GM19395 (cell line): ENCODE data around the gene ZNF365.

Source experiments
- ATAC-seq: cut with Tn5 transposase; IDR thresholded peaks from one replicate; pipeline ENCODE4 v1.9.1; 2021; ENCODE audit warnings: mild to moderate bottlenecking, moderate library complexity; ENCODE audit not compliant: unreplicated experiment

Gene ZNF365

DNA sequence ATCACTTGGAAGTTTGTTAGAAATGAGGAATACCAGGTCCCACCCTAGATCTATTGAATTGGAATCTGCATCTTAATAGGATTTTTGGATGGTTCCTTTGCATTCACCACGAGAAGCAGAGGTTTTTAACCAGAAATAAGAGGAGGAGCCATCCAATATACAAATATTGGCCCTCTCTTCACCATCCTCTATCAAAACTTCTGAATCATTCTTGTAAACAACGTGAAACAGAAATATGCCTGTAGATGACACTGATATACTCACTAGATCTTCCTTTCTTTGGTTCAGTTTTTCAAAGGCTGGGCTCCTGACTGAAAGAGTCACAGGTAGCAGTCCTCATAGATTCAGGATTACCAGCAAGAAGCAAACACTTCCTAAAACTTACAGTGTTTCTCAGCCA, 39.5 kb downstream of the ZNF365 start:
- no peak for ATAC-seq

DNA sequence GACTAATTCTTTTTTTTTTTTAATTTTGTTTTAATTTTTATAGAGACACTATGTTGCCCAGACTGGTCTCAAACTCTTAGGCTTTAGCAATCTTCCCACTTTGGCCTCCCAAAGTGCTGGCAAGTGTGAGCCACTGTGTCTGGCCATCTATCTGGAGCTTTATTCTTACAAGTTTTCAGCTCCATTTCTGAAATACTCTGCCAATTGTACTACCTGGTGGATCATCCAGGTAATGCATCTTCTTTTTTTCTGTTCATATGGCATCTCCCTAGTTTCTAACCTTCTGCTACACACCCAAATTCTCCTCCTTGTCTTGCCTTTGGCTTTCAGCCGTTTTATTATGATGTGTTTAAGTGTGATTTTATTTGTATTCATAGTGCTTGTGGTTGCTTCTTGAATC, 40.2 kb downstream of the ZNF365 start:
- ATAC-seq: no peak

DNA sequence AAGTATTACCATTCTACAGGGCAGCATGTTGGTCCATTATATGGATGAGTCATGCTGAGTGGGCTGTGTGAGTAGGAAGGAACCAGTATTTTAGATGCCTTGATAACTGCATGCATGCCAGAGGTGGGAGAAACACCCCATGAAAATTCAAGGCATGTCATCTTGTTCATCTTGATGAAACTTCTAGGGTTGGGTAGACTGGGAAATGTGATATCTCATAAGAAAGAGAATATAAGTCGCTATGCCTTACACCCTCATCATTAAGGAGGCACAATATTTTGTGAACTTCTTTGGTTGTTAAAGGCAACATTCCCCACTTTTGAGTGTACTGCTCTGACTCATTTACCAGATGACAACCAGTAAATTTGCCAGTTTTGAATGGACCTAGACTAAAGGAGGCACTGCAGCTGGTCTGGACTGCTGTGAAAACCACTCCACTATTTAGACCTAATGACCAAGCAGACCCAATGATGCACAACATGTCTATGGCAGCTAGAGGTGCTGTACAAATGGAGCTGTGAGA, 48.0 kb downstream of the ZNF365 start:
- no peak for ATAC-seq

DNA sequence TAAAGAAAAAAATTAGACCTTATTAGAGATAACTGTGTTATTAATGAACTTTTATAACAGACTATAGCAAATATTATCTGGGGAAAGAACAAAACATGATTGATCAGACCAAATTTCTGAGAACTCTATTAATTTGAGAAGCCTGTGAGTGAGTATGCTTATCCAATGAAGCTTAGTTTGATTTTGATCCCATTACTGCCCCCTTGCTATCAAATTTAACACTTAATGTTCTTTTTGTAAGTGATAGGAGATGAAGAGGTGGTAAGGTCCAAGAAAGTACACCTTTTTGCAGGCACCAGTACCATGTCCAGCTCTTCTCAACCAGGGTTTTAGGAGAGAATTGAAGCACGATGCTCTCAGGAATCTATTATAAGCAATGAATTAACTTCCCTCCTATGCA, 49.9 kb downstream of the ZNF365 start:
- ATAC-seq: no peak

DNA sequence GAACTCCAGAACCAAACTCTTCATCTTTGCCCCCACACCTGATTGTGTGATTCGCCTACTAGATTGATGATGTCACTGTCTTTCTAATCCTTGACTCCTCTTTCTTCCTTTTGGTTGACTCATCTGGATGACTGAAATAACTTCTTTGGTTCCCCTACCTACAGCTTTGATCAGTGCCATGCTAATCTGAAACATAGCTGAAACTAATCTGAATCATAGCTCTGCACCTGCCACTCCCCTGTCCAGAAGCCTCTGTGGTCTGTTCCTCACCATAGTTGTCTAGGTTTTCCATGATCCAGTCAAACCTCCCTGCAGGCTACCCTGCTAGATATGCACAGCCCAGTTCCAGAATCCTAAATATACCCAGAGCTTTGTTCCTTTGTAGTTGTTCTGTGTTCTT, 51.9 kb downstream of the ZNF365 start:
- no peak for ATAC-seq

DNA sequence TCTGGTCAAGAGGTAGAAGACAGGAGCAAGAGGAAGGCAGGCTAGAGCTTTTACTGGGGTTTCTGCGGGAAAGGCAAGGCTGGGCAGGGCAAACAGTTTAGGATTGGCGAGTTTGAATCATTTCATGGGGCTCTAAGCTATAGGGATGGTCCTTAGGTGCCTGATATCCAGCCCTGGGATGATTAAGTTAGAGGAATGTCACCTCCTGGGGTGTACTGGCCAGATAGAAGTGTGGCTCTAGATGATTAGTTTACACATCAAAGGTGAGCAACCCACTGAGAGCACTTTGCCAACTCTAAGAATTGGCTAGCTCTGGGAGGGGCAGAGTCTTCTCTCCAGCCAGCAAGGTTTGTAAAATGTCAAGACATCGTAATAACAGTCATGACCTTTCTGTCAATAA, 52.4 kb downstream of the ZNF365 start:
- no peak for ATAC-seq

DNA sequence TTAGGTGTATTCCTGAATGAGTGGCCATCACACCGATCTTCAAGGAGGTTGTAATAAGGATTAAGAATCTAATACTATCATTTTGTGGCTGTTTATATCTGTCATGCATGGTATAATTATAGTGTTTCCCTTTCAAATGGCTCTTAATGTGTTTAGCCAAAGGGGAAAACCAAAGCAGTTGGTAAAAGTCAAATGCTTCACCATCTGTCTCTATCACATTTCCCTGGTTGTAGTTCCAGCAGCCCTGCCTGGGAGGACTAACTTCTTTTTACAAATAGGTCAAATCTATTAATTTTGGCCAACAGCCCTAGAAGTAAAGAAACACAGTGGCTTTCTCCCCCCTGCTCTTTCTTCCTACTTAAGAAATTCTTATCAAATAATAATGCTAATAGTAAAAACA, 56.7 kb downstream of the ZNF365 start:
- no peak for ATAC-seq

DNA sequence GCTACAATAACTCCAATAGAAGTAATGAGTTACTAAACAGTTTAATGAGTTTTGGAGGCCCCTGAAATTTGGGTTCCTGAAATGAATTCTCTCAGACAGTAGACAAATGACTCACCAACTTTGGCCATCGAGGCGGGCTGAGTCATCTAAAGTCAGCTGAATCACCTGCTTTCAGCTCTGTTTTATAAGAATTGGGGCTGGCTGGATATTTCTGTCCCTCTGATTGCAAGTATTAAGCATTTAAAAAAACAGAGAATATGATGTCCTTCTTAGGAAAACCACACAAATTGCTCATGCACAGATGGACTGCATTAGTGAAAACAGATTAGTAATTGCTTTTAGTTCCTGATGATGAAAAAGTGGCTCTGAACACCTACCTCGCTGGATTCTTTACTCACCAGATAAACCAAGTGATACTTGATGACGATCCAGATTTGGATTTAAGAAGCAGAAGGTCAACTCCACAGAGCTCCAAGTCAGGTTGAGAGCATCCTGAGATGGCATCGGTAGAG, 59.1 kb downstream of the ZNF365 start:
- peak; percentile 92 for ATAC-seq

DNA sequence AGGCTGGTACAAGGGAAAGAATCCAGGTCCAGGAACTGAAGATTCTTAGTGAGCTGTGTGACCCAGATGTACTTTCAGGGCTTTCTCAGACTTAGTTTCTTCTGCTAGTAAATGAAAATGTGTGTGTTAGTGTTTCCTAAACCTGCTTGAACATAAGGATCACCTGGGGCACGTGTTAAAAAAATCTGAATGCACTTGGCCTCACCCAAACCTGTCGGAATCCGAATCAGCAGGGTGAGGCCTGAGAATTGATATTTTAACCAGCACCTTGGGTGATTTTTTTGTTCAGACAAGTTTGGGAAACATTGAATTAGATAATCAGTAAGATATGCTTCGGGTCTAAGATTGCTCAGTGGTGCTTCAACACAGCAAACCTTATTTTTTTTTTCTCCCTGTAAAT, 59.7 kb downstream of the ZNF365 start:
- no peak for ATAC-seq

DNA sequence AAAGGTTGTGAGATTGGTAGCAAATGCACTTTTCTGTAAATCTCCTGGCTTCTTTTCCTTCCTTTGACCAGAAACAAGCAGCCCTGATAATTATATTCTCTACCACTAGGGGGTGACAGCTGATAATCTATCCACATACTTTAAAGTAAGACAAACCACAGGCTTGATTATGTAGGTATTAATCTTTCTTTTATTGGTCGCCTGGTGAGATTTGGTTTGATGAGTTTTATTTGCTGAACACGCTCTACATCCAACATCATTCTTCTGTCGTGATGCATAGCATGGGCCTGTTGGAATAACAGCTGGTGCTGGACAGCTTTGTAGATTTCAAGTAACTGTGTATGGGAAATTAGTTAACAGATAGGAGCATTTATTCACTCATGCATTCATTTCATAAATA, 63.5 kb downstream of the ZNF365 start:
- peak; percentile 51 for ATAC-seq

DNA sequence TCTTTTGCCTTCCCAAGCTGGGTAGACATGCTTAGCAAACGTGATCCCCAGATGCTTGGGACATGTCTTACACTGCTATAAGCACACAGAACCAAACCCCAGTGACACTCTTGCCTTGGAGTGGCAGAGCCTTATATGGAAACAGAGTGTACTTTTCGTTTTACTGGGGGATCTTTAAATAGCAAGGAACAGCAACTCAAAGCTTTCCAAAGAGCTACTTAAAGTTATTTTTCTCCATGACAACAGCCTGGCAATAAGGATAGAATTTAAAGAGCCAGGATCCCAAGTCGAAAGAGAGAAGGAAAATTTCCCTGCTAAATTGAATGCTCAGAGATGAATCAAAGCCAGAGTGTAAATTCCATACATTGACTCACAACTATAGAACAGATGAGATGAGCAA, 67.8 kb downstream of the ZNF365 start:
- ATAC-seq: no peak

DNA sequence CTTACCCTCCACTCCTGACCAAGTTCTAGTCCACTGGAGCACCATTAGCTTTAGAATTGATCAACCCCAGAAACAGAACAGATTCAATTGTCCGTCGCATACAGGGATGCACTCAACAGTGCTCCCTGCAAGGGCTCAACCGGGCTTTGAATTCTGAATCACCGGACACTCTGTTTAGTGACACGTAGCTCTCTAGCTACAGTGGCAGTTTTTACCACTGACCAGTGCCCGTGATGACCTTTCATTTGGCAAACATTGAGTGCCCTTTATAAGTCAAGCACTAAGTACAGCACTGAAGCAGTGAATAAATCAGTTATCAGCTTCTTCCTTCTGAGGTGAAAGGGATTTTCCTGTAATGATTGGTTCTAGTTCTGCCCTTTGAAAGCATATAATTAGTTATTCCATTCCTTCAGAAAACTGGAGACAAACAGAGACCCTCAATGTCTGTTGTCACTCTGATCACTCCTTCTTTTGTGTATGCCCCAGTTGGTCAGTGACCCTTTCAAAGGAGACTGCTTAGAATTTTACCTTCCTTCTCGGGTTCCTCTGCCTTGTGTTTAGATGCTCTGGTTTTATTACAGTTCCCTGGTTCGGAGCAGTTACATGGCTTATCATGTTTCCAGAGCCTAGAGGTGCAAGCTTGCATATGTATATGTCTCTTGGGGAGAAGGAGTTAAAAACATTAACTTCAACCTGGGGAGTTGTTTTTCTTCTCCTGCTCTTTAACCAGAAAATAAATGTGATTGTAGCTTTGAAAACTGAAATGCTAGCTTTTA, 68.9 kb downstream of the ZNF365 start:
- no peak for ATAC-seq

DNA sequence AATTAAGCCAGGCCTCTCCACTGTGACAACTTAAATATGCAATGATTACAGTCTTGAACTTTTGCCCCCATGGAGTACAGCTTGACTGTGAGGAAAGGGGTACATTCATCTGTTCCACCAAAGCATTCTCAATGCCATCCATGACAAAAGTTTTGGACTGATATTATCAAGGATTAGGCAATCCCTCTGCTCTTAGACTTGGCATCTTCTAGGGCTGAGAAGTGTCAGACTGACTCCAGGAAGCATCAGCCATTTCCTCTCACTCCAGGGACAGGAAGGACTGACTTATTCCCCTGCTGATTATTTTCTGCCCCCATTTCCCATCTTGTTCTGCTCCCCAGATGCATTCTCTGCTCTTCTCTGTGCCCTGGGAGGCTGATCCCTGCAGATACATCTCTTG, 69.7 kb downstream of the ZNF365 start:
- no peak for ATAC-seq

DNA sequence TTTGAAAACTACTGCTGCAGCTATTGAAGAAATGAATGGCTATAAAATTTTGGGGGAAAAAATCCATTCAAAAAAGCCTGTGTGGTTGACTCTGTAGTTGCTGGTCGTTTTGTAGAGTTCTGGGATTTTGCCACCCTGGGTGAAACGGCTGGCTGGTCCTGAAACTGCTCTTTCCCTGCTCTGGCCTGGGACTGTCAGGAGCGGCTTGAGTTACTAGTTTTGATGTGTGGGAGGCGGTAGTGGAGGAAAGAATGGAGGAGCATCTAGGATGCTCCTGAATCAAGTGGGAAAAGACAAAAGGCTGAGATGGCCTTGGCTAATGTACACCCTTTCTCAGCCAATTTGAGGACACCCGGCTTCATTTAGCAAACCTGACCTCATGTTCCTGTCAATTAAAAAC, 72.5 kb downstream of the ZNF365 start:
- no peak for ATAC-seq

DNA sequence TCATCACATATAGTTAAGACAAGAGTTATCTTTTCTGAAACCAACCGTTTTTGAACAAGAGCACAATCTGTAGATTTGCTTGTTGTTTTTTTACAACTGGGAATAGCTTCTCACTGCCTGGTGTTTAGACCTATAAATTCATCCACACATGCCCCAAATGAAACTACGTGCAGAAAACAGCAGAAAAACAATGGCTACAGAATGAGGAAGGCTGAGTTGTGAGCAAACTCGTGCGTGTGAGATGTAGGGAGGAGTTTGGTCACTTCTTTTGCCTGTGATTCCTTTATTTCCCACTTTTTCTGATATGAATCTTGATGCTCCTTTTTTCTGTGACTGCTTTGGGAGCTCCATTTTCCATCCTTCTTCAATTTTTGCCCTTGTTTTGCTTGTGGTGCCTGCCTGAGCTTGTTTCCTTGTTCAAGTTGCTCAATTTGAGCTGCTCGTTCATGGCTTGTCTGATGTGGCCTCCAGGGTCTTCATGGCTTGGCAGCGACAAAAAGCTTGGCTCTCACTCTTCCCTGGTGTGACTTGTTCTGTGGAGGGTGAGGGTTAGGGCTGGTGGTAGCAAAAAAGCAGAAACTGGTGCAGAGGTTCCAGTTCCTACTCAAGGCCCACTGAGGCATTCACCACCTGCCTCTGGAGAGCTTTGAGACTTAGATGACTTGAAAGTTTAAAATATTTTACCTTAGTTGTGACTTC, 76.9 kb downstream of the ZNF365 start:
- no peak for ATAC-seq

DNA sequence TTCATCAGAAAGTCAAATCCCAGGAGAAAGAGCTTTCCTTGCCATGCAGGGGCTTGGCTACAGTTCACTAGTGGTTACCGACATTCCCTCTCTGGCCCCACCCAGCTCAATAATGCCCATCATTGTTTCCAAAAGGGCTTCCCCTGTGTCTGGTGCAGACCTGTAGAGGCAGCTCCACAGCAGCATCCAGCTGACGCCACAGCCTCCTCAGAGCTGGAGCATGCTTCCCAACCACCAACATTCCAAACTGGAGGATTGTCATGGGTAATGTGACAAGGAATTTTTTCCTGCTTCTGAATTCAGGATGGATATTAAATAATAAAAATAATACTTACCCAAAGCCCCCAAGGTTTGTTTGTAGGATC, 77.4 kb downstream of the ZNF365 start:
- ATAC-seq: no peak
